Measurements from ENCODE around the gene PDE9A.

- TF ChIP-seq CTCF (IDR thresholded peaks at IDR 0.05) (no peak), POLR2A (IDR thresholded peaks at IDR 0.05) (no peak)
Measured at GRCh38 chr21:42681296-42682206, 28.1 kb downstream of the PDE9A start.
